MCF 10A (cell line): ENCODE data around the gene RPS15. TPM values are rescaled to one million over a fixed set of nuclear protein-coding genes. Genes with fewer than 3 reads are reported as not detected.
A peak's percentile ranks its signal among the peaks of the same experiment; 100 is the strongest.

Experiments used
- BruUV-seq: library from RNA; stranded (reverse); fragments of 400-500 nt; replicated peaks from 2 replicates; lab custom pipeline; 2021; lab: Mats Ljungman, UMichigan
- CTCF ChIA-PET: fragments of 300-600 bp; sonication (Branson Sonifier 250); formaldehyde crosslinking; extraction: SDS; loops from one replicate; lab custom pipeline; 2021; ENCODE audit warnings: antibody characterized with exemption, inconsistent platforms; lab: Yijun Ruan, JAX
- POLR2A ChIA-PET: fragments of 300-600, 350-650 bp; sonication (Branson Sonifier 250); formaldehyde crosslinking; extraction: SDS; loops from one replicate; lab custom pipeline; 2020; ENCODE audit warnings: antibody characterized with exemption, inconsistent platforms; lab: Yijun Ruan, JAX
- DNase-seq: peaks from one replicate; pipeline ENCODE4 v3.0.0-alpha.2; 2018; ENCODE audit not compliant: unreplicated experiment
- H3K27ac Mint-ChIP-seq: one replicate; pipeline ENCODE4 v1.8.0; 2022; ENCODE audit warnings: mild to moderate bottlenecking, low read depth, mixed read lengths; ENCODE audit not compliant: unreplicated experiment
- H3K27me3 Mint-ChIP-seq: one replicate; pipeline ENCODE4 v1.8.0; 2022; ENCODE audit warnings: mixed read lengths; ENCODE audit not compliant: insufficient read depth, unreplicated experiment
- H3K36me3 Mint-ChIP-seq: one replicate; pipeline ENCODE4 v1.8.0; 2022; ENCODE audit warnings: mild to moderate bottlenecking, moderate library complexity, mixed read lengths; ENCODE audit not compliant: insufficient read depth, unreplicated experiment
- H3K4me1 Mint-ChIP-seq: one replicate; pipeline ENCODE4 v1.8.0; 2022; ENCODE audit warnings: mixed read lengths; ENCODE audit not compliant: insufficient read depth, unreplicated experiment
- H3K4me3 Mint-ChIP-seq: one replicate; pipeline ENCODE4 v1.8.0; 2022; ENCODE audit warnings: mild to moderate bottlenecking, moderate library complexity, mixed read lengths; ENCODE audit not compliant: unreplicated experiment
- H3K9me3 Mint-ChIP-seq: one replicate; pipeline ENCODE4 v1.8.0; 2022; ENCODE audit warnings: mixed read lengths; ENCODE audit not compliant: unreplicated experiment
- CTCF ChIP-seq: fragments of 200-600 bp; IDR thresholded peaks from one replicate; pipeline ENCODE4 v1.8.0; 2022; ENCODE audit warnings: antibody characterized with exemption, mild to moderate bottlenecking; ENCODE audit not compliant: unreplicated experiment
- intact Hi-C: fragments of 100-400 bp; cut with micrococcal nuclease; formaldehyde crosslinking; loops from 2 replicates; pipeline ENCODE4 v1.14.1; 2022
- total RNA-seq: library from RNA; stranded (reverse); gene quantifications from 2 replicates; pipeline ENCODE4 v1.2.3, GENCODE V29; 2022

The RPS15 gene
- total RNA-seq, 1 experiment from 2014 or later = 1,168 TPM

- ChIA-PET POLR2A (interaction anchor here (0.6 kb wide), 1 partner anchor 11 kb away, joined by 3 read pairs; no protein-coding TSS in a partner anchor), CTCF (no interaction called here)
- Mint-ChIP-seq H3K4me1 (no peaks in the 10 kb centered on the region), H3K36me3 (peaks cover 12% of the 10 kb centered on the region), H3K4me3 (peak overlapping the region; percentile 48), H3K27me3 (no peaks in the 10 kb centered on the region), H3K27ac (no peak overlapping the region), H3K9me3 (no peaks in the 10 kb centered on the region)
- no peak for DNase-seq
- intact Hi-C loops = no loop called here
- BruUV-seq = no TSS peak
- no peak for TF ChIP-seq CTCF
Observed at GRCh38 chr19:1468274-1468820, 30.2 kb downstream of the RPS15 start.

GRCh38 chr19:1468821-1469254 lies 30.6 kb downstream of the RPS15 start:
- intact Hi-C loops = no loop called here
- peak; percentile 50 for DNase-seq
- CTCF ChIA-PET = no interaction called here
- H3K4me1 Mint-ChIP-seq = no peaks in the 10 kb centered on the region
- TF ChIP-seq CTCF = no peak
- no TSS peak for BruUV-seq
- H3K4me3 Mint-ChIP-seq = peak overlapping the region; percentile 48
- H3K36me3 Mint-ChIP-seq = peaks cover 15% of the 10 kb centered on the region
- no peaks in the 10 kb centered on the region for H3K27me3 Mint-ChIP-seq
- H3K27ac Mint-ChIP-seq = no peak overlapping the region
- no peaks in the 10 kb centered on the region for H3K9me3 Mint-ChIP-seq
- POLR2A ChIA-PET = interaction anchor here (0.6 kb wide), 1 partner anchor 11 kb away, joined by 3 read pairs; no protein-coding TSS in a partner anchor

- H3K9me3 Mint-ChIP-seq = no peaks in the 10 kb centered on the region
- DNase-seq = no peak
- peaks cover 21% of the 10 kb centered on the region for H3K36me3 Mint-ChIP-seq
- intact Hi-C loops = no loop called here
- no peaks in the 10 kb centered on the region for H3K27me3 Mint-ChIP-seq
- no peak overlapping the region for H3K27ac Mint-ChIP-seq
- no peaks in the 10 kb centered on the region for H3K4me1 Mint-ChIP-seq
- no peak for TF ChIP-seq CTCF
- H3K4me3 Mint-ChIP-seq = peak overlapping the region; percentile 38
- CTCF ChIA-PET = no interaction called here
- no TSS peak for BruUV-seq
- POLR2A ChIA-PET = no interaction called here
Observed at GRCh38 chr19:1469255-1470054, 31.3 kb downstream of the RPS15 start.

GRCh38 chr19:1470055-1470304 lies 31.8 kb downstream of the RPS15 start:
- Mint-ChIP-seq H3K4me1 (no peaks in the 10 kb centered on the region), H3K36me3 (peaks cover 20% of the 10 kb centered on the region), H3K4me3 (peak overlapping the region; percentile 38), H3K9me3 (no peaks in the 10 kb centered on the region), H3K27ac (no peak overlapping the region), H3K27me3 (no peaks in the 10 kb centered on the region)
- no TSS peak for BruUV-seq
- ChIA-PET CTCF (no interaction called here), POLR2A (interaction anchor here (0.6 kb wide), 1 partner anchor 501 kb away, joined by 3 read pairs; no protein-coding TSS in a partner anchor)
- no peak for DNase-seq
- intact Hi-C loops = no loop called here
- TF ChIP-seq CTCF = no peak
